Activated T-cell treated with anti-CD3 and anti-CD28 coated beads for 4 hours (primary cell): ENCODE measurements around the gene DNM2.
"Not testable (repeated sequence)": the region's sequence is repeated elsewhere in the genome, so short reads cannot be mapped to it uniquely, and the experiment has no call there.

ENCODE experiments used
- DNase-seq: peaks from one replicate; pipeline ENCODE4 v3.0.0-alpha.2; 2020

DNM2 gene

GRCh38 chr19:10727685-10728201 lies 9.9 kb downstream of the DNM2 start:
- no peak for DNase-seq

GRCh38 chr19:10729411-10729810 lies 11.5 kb downstream of the DNM2 start:
- DNase-seq = no peak

DNA sequence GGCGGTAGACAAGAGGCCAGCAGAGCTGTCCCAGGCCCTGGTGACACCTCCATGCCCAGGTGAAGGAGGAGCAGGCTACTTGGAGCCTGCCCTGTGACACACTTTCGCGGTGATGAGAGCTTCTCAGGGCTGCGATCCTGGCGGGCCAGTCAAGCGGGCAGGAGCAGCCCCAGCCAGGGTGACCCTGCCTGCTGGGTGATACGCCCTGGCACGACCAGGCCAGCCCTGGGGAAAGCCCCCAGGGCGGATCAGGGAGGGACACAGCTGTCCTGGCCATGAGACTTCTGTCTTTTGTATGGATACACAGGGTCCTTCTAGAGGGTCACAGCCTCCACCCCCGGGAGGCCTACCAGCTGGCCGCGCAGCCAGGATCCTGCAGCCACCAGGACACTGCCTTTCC lies 13.1 kb downstream of the DNM2 start:
- DNase-seq = no peak

- DNase-seq = no peak
Measured at GRCh38 chr19:10735741-10736140, 17.9 kb downstream of the DNM2 start.

- DNase-seq = no peak
Measured at GRCh38 chr19:10736189-10736588, 18.3 kb downstream of the DNM2 start.

DNA sequence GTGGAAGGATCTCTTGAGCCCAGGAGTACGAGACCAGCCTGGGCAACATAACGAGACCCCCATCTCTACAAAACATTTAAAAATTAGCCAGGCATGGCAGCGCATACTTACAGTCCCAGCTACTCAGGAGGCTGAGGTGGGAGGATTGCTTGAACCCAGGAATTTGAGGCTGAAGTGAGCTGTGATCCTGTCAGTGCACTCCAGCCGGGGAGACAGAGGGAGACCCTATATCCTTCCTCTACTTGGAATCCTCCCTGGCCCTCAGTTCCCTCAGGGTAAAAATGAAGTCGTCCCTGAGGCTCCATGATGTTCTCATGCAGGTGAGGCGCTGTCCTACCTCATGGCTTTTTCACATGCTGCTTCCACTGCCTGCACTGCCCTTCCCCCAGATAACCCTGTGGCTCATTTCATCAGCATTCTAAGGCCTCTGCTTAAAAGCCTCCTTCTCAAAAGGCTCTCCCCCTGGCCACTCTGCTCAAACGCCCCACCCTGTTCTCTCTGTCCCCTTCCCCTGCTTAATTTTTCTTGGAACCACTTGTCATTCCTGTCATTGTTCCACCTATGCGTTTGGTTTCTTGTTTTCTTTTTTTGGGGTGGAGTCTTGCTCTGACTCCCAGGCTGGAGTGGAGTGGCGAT lies 19.2 kb downstream of the DNM2 start:
- no peak for DNase-seq

DNA sequence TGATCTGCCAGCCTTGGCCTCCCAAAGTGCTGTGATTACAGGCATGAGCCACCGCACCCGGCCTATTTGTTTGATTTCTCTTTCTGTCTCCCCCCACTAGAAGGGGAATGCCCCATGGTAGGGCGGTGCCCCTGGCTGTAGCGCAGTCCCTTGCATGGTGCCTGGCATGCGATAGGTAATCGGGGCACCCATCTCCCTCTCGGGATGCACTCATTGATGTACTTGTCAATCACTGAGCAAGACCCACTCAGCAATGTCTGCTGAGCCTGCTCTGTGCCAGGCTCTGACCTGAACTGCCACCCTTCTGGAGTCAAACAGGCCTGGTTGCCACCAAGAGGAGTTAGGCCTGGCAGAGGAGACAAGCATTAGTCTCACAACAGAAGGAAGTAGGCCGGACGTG lies 19.8 kb downstream of the DNM2 start:
- no peak for DNase-seq

DNA sequence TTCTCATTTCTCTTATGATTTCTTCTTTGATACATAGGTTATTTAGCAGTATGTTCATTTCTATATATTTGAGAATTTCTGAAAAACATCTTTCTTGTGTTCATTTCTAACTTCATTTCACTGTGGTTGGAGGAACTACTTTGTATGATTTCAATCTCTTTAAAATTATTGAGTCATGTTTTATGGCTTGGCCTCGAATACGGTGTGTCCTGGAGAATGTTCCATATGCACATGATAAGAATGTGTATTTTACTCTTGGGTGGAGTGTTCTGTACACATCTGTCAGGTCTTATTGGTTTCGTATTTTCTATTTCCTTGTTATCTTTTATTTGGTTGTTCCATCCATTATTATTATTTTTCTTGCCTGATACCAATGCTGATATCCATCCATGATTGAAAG lies 22.9 kb downstream of the DNM2 start:
- DNase-seq = no peak

DNA sequence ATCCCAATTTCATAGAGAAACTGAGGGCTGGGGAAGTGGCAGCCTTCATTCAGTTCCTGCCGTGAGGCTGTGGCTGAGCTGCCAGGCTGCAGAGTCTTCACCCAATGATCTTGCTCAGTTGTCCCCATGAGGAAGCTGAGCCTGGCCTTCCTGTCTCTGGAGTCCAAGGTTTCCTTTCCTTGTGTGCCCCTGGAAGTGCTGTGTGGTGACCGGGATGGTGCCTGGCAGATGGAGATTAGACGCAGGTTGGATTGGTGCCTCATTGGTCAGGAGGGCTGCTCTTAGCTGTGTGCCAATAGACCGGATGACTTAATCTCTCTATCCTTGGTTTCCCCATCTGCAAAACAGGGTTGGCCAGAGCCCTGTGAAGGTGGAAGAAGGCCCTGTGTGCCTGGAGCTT lies 24.6 kb downstream of the DNM2 start:
- no peak for DNase-seq

GRCh38 chr19:10744253-10744798 lies 26.4 kb downstream of the DNM2 start:
- no peak for DNase-seq

DNA sequence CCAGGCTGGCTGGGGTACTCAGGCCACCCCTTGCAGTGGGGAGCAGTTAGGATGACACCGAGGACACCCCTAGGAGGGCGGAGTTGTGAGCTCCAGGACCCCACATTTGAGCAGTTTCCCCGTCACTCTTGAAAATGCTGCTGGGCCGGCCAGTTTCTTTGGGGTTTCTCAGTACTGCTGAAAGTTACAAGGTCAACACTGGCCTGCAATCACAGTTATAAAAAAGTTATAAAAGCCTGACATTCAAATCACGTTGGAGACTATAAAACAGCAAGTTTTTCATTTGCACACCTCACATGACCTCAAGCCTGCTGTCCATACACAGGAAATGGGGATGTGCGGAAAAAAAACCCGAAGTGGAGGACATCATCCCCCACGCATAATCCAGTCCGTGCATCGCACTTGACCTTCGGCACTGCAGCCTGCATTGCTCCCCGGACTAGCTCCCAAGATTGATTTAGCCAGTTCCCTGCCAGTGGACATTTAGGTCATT lies 27.0 kb downstream of the DNM2 start:
- DNase-seq = no peak

DNA sequence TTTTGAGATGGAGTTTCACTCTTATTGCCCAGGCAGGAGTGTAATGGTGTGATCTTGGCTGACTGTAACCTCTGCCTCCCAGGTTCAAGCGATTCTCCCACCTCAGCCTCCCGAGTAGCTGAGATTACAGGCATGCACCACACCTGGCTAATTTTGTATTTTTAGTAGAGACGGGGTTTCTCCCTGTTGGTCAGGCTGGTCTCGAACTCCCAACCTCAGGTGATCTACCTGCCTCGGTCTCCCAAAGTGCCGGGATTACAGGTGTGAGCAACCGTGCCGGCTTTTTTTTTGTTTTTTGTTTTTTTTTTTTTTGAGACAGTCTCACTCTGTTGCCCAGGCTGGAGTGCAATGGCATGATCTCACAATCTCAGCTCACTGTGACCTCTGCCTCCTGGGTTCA lies 28.6 kb downstream of the DNM2 start:
- DNase-seq = not testable (repeated sequence)

DNA sequence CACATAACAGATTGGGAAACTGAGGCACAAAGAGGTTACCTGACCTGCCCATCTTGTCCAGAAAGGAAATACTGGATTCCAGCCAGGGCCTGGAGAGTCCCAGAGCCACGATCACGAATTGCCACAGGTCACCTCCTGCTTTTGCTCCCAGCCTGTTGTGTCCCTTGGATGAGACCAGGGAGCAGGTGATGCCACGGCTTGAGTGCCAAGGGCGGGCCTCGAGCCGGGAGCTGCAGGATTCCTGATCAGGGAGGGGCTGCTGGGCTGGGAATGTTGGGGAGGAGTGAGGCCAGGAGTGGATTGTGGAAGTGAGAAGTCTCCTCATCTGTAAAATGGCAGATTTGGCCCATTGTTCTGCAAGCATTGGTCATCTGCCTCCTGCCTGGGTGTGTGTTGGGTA lies 29.4 kb downstream of the DNM2 start:
- no peak for DNase-seq

DNA sequence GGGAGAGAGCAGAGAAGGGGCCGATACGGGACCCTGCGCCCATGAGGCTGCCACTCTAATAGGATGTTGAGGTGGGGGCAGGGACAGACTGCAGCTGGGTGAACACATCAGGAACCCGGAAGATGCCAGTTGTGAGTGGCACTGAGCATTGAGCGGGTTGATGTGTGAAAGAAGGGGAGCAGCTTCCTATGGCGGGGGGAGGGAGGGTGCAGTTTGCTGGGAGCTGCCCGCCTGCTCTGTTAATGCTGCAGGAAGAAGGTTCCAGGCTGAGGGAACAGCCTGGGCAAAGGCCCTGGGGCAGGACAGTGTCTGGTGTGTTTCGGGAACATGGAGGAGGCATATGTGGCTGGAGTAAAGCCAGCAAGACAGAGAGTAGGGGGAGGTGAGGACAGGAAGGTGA lies 29.8 kb downstream of the DNM2 start:
- DNase-seq = no peak

DNA sequence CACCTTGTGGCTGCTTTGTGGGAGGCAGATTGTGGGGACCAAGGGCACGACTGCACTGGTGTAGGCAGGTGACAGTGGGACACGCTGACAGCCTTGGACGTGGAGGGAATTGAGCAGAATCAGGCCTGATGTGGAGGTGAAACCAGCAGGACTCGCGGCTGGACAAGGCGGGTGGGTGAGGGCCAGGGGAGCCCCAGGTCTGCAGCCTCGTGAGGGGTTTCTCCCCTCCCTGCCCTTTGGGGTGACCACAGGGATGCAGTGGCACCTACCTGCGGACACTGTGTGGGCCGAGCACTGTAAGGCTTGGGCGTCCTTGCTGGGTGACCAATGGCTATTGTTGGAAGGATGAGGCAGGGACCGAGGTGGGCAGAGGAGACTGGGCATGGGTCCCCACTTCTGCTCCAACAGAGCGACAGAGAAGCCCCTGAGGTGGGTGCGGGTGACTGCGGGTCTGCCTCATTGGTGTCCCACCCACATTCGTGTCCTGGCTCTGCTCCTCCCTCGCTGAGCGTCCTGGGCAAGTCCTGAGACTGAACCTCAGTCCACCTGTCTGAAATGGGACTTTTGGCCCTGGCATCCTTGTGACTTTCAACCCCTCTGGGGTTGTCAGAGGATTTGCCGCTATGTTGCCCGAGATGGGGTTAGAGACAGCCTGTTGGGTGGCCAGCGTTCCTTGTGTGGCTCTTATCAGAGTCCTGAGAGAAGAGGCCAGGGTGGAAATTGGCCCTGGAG lies 30.5 kb downstream of the DNM2 start:
- DNase-seq = no peak

DNA sequence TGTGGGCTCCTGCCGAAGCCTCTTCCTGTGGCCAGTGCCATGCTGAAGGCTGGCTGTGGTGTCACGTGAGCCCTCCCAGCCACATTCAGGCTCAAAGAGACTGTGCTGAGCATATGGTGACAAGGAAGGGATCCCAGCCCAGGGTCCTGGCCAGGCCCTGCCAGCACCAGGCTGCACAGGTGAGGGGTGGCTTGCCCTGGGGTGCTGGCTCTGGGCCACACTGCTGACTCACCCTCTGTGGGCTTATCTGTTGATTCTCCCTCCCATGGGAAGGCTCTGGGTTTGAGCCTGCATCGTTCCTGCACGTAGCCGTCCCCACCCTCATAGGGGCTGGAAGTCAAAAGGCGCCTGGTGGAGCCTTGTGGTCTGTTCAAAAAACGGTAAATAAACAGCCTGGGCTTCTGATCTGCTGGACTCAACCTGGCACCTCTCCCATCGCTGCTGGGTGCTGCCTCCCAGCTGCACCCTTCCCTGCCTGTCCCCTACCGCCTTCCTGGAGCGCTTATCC lies 31.1 kb downstream of the DNM2 start:
- DNase-seq = no peak

DNA sequence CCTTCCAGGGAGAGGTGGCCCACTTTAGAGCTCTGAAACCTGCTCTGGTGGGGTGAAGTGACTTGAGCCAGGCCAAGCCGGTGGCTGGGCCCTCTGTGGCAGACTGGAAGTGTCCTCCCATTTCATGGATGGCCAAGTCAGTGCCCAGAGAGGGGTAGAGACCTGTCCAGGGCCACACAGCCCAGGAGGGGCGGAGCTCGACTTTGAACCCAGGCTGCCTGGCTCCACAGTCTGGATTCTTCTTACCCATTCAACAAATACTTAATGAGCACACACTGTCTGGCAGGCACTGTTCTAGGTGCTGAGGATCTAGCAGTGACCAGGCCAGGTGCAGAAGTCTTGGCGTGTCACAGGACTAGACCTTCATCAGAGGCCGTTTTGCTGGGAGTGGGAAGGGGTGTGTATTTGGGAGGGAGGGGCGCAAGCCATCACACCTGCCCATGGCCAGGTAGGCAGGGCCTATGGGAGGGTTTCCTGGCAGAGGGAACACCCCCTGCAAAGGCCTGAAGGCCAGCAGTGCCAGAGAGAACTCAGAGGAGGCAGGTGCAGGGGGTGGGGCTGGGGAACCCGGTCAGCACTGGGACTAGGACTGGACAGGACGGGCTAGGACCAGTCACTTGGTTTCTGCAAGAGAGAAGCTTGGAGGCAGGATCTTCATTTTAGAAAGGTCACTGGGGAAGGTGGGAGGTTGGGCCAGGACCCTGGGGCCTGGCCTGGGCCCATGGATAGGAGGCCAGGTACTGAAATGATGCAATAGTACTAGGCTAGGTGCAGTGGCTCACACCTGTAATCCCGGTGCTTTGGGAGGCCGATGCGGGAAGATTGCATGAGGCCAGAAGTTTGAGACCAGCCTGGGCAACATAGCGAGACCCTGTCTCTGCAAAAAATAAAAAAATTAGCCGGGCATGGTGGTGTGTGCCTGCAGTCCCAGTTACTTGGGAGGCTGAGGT lies 31.8 kb downstream of the DNM2 start:
- DNase-seq = no peak

DNA sequence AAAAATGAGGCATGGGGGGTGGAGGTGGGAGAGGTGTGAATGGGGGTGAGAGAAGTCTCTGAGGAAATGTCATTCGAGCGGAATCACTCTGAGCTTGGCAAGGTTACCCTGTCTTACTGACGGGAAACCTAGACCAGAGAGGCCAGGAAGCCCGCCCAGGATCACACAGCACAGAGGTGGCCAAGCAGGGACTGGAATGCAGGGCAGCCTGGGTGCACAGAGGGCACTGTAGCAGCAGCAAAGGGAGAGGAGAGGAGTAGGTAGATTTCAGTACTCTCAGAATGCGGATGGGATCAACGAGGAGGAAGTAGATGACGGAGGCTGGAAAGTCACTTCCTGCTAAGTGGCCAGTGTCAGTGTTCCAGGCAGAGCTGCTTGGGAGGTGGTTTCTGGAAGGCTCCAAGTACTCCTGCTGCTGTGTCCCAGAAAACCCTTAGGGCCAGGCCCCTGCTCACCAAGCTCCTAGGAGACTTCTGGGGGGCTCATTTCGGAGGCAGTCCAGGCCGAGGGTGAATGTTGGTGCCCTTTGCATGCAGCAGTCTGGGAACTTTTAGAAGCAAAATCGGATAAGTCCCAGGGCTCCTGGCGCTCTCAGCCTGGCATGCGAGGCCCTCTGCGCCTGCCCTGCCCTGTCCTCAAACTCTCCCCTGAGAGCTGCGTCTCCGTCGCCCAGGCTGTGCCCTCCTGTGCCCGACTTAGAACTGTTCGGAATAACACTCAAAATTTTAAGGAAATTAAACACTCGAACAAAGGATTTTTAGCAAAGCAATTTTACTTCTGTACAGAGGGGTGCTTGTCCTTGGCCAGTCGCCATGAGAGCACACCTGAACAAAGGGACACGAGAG lies 33.5 kb downstream of the DNM2 start:
- DNase-seq = no peak

- DNase-seq = no peak
Measured at GRCh38 chr19:10752237-10752912, 34.5 kb downstream of the DNM2 start.

DNA sequence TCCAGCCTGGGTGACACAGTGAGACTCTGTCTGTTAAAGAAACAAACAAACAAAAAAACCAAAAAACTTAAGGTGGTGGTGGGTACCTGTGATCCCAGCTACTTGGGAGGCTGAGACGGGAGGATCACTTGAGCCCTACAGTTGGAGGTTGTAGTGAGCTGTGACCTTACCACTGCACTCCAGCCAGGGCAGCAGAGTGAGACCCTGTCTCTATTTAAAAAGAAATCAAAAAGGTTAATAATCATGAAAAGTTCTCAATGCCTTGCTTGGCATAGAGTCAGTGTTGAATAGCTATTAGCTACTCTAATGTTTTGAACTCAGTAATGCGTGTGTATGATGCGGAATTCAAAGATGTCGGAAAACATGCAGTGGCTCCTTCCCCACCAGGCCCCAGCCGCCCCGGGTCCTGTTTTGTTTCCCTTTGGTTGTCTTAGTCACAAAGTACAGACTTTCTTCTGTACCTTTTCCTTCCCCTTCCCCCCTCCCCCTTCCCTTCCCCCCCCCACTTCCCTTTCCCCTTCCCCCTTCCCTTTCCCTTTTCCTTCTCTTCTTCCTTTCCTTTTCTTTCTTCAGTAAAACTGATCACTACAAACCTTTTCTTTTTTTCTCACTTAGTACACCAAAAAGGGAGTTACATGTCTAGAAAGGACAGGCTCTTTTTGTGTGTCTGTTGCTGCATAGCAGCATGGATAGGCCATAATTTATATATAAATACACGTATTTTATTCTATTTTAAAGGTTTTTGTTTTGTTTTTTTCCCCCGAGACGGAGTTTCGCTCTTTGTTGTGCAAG lies 35.2 kb downstream of the DNM2 start:
- DNase-seq = no peak
